NCI-H524 treated with DMSO at 0.1 percent for 48 hours (cell line): ENCODE measurements around the gene ECE1.
"Not testable (repeated sequence)": the region's sequence is repeated elsewhere in the genome, so short reads cannot be mapped to it uniquely, and the experiment has no call there.

Experiments
- DNase-seq: peaks from one replicate; lab custom pipeline; 2025; lab: John Stamatoyannopoulos, UW

Gene ECE1

DNA sequence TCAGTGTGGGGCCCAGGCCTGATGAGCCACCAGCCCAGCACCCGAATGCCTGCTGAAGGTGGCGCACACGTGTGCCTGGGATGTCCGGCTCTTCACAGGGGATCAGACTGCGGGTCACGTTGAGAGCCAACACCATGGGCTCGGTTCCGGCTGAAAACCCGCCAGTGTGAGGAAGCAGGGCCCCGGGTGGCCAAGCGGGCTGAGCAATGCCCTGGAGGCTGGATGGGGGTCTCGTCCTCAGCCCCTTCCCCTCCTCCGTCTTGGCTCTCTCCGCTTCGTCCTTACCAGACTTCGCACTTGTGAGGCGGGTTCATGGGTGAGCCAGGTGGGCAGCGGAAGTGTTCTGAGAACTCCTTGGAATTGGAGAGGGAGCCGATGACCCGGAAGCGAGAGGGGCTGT lies 70.6 kb downstream of the ECE1 start:
- DNase-seq = no peak

DNA sequence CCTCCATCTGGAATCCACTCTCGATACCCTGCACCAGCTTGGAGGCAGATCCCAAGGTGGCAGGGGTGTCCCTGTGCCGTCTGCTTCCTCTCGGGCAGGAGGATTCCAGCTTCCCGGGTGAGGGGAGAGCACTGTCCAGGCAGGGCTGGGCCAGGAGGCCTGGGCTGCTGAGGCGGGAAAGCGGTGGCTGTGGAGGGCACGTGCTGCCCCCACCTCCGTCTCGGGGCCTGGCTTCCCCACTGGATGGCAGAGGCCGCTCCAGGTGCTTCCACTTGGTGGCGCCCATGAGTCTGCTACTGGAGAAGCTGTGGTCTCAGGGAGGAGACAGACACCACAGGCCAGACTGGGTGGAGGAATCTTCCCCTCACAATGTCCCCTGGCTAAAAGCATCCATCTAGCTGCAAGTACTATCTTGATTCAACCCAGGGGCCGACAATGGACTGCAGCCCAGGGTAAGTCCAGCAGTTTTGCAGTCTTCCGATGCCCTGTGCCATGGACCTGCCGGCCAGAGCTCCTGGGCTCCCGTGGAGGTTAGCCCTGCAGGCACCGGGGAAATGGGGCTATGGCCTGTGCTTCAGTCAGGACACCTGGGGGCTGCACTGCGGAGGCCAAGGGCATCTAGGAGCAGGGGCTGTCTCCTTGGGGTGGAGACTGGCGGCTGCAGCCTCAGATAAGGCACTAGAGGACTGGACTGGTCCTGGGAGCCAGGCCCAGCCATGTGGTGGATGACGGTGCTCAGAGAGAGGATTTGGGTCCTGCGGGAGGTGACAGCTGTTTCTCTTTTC lies 72.3 kb downstream of the ECE1 start:
- no peak for DNase-seq

DNA sequence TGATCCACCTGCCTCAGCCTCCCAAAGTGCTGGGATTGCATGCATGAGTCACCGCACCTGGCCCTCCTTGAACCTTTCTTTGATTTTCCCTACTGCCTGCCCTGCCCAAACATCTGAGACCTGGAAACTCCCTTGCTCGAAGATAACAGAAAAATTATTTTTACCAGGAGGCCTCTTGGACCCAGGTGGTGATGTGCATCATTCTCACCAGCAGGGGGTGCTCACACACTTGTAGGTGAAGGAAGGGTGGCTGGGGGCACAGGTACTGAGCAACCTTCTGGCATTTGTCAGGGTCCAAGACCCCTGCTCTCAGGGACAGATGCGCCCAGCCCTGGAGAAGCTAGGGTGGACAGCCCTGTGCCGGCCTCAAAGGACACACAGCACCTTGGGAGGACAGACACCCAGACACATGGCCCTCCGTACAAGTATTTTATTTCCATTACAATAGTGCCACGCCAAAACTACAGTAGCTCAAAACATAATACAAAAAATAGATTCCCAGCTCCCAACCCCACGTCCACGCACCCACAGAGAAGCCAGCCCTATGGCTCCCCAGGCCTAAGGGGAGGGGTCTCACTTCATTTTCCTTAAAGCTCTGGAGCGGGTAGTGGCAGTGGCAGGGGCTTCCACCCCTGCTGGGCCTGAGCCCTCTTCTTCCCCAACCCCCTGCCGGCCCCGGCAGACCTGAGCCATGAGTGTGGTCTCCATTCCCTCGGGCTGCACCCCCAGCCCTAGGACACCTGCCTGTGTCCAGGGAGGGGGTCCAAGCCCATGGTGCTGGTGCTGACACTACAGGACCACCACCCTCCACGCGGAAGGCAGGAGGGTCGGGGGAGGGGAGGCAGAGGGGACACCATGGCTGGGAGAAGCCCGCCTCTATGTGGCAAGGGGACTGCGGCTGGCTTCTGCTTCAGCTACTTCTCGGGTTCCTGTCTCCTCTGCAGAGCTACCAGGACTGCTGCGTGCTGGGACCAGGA lies 73.1 kb downstream of the ECE1 start:
- no peak for DNase-seq

DNA sequence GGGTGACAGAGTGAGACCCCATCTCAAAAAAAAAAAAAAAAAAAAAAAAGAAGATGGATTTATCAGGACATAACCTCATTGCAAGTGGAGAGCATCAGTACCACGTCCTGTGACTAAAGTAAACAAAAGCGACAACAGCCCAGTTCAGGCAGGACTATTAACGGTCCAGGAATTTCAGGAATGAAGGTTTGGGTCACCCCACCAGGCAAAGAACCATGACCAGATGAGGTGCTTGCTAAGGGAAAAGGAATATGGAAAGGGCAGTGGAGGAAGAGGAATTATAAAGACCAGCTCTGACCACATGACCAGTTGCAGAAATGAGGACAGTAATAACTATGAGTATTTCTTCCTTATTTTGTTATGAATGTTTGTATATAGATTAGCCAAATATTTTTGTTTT lies 78.1 kb downstream of the ECE1 start:
- DNase-seq = no peak

DNA sequence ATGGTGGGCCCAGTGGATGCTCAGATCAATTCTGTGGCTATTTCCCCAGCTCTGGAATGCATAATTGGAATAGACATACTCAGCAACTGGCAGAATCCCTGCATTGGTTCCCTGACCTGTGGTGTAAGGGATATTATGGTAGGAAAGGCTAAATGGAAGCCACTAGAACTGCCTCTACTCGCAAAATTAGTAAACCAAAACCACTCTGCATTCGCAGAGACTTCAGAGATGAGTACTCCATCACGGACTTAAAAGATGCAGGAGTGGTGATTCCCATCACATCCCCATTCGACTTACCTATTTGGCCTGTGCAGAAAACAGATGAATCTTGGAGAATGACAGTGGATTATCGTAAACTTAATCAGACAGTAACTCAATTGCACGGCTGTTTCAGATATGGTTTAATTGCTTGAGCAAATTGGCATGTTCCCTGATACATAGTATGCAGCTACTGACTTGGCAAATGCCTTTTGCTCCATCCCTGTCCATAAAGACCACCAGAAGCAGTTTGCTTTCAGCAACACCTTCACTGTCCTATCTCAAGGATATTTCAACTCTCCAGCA lies 82.0 kb downstream of the ECE1 start:
- not testable (repeated sequence) for DNase-seq

DNA sequence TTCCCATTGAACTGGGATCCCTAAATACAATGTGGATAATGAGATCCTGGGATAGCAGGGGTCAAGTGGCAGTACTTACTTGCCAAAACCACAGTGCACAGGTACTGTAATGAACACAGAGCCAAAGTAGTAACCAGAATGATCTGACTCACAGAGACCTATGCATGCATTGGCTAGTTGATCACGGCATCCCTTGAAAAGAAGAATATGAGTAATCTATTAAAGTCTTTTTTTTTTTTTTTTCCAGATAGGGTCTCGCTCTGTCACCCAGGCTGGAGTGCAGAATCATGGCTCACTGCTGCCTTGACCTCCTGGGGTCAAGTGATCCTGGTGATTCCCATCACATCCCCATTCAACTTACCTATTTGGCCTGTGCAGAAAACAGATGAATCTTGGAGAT lies 84.1 kb downstream of the ECE1 start:
- DNase-seq = no peak

DNA sequence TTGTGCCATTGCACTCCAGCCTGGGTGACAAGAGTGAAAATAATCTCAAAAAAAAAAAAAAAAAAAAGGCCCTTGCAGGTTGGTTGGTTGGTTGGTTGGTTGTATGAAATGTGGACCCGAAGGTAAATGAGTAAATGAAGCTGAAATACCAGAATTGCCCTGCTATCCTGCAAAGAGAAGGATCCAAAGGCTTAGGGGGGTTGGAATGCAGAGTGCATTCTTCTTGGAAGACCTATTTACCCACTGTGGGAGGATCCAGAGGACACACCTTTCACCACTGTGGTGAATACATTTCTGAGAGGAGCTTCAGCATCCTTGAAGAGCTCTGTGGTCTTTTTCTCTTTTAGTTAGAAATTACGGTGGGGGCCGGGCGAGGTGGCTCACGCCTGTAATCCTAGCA lies 84.8 kb downstream of the ECE1 start:
- DNase-seq = no peak

DNA sequence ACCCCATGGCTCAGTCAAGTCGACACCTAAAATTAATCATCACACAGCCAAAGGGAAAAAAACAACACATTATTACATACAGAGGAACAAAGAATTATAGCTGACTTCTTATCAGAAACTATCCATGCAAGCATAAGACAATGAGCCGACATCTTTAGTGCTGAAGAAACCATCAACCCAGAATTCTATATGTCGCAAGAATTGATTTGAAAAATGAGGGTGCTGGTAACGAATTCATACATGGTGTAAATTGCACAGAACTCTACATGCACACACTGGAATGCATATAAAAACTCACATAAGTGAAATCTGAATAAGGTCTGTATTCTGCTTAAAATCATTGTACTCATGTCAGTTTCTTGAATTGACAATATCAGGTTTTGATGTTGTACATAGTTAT lies 88.6 kb downstream of the ECE1 start:
- no peak for DNase-seq

DNA sequence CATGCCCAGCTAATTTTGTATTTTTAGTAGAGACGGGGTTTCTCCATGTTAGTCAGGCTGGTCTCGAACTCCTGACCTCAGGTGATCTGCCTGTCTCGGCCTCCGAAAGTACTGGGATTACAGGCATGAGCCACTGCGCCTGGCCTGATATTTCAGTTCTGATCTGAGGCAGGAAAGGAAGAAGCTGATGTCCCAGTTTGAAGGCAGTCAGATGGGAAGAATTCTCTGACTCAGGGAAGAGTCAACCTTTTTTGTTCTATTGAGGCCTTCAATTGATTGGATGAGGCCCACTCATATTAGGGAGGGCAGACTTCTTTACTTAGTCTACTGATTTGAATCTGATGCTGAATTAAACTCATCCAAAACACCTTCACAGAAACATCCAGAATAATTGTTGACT lies 89.0 kb downstream of the ECE1 start:
- not testable (repeated sequence) for DNase-seq

DNA sequence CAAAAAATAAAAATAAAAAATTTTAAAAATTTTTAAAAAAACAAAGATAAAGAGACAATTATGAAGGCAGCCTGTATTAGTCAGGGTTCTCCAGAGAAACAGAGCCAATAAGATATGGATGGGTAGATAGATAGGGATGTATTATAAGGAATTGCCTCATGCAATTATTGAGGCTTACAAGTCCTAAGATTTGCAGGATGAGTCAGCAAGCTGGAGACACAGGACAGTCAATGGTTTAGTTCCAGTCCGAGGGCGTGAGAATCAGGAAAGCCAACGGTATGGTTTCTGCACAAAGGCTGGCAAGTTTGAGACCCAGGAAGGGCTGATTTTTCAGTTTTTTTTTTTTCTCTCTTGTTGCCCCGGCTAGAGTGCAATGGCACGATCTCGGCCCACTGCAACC lies 89.5 kb downstream of the ECE1 start:
- DNase-seq = no peak

DNA sequence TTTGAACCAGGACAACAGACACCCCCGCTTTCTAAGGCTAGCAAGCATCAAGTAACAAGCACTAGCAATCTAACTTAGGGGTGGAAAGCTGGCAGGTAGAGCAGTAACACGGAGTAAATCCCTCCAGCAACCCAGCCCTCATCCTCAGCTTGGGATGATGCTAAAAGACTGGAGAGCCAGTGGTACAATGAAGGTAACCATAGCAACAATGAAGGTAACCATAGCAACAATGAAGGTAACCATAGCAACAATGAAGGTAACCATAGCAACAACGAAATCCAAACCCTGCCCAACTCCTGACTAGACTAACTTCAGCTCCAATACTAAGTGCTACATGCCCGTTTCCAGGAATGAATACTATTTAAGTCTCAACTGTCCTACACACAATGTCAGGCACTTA lies 91.3 kb downstream of the ECE1 start:
- no peak for DNase-seq

DNA sequence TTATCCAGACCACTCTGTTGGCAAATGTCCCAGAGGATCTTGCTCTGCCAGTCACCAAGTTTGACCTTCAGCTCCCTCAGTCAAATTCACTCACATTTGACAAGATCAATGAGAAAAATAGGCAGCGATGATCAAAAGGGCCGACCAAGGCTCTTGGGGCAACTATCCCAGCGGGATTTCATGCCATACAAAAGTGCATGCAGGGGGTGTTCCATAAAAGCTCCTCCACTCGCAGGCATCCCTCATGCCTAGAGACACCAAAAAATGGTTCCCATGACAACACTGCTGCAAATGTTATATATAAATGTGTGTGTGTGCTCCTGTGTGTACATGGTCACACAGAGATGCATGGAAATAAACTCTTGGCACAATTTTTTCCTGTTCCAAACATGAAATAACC lies 97.4 kb downstream of the ECE1 start:
- DNase-seq = no peak

DNA sequence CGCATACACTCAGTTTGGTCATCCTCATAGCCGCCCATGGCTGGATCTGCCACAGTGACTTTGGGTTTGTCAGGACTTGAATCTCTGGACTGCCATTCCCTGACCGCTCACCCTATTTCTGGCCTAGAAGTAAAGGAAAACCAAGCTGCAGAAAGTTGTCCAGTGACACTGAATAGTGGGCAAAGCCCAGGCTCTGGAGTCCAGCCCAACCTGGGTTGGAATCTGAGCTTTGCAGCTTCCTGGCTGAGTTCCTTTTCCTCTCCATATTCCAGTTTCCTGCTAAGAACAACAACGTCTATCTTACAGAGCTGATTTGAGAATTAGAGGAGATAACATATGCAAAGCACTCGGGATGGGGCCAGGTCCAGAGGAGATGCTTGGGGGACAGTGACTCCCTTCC lies 98.0 kb downstream of the ECE1 start:
- DNase-seq = no peak

DNA sequence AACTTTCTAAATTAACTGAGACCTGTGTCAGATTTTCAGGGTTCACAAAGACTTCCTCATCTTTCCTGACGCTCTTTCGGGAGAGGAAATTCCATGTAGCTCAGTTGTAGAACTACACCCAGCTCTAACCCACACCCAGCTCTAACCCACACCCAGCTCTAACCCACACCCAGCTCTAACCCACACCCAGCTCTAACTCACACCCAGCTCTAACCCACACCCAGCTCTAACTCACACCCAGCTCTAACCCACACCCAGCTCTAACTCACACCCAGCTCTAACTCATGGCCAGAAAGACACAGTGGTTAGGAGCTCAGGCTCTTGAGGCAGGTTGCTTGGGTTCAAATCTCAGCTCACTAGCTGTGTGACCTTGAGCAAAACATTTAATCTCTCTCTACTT lies 99.5 kb downstream of the ECE1 start:
- DNase-seq = not testable (repeated sequence)

DNA sequence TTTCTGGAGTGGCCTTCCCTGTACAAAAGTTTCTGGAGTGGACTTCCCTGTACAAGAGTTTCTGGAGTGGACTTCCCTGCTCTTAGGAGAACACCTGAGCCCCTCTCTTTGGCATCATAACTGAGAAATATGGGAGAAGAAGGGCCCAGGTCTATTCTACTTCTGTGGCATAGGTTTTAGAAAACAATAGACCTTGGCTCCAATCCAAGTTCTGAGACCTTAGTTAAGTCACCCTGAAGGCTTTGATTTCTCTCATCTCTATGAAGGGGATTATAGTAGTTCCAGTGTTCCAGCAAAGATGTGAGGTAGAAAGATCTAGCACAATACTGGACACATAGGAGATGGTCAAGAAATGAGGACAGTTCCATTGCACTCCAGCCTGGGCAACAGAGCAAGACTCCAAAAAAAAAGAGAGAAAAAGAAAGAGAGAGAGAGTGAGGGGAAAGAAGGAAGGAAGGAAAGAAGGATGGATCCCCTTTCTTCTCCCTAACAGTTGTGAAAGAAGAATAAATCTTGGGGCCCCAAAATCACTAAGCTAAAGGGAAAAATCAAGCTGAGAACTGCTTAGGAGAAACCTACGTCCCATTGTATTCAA lies 100.3 kb downstream of the ECE1 start:
- no peak for DNase-seq

DNA sequence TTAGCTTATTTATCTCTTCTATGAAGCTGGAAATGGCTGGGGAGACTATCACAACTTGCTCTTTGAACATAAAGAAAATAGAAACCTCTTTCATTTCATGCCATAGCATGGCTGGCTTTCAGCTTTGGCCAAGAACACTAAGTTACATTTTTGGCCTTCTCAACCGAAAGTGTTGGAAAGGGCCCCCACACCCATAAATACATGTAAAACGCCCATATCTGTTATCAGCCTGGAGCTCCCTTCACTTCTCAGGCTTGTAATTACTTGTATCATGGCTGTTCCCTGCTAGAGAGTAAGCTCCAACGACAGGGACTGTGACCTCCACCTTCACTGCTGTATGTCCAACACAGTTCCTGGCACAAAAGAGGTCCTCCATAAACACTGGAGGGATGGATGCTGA lies 100.8 kb downstream of the ECE1 start:
- DNase-seq = no peak

DNA sequence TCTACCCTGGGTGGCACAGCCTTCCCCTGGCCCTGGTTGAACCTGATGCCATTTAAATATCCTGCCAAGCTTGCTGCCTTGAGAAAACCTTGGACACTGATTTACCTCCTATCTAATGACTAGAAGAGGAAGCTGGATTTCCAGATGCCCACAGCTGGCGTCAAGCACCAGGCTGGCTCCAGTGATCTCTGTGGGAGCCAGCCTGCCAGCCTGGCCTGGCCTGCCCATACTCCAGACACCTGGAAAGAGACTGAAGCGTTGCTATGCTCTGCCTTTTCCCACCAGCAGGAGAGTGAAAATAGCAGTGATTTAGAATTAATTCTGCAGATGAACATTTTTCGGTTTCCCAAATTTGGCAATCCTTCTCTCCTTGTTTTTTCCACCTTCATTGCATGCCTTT lies 102.0 kb downstream of the ECE1 start:
- DNase-seq = no peak

DNA sequence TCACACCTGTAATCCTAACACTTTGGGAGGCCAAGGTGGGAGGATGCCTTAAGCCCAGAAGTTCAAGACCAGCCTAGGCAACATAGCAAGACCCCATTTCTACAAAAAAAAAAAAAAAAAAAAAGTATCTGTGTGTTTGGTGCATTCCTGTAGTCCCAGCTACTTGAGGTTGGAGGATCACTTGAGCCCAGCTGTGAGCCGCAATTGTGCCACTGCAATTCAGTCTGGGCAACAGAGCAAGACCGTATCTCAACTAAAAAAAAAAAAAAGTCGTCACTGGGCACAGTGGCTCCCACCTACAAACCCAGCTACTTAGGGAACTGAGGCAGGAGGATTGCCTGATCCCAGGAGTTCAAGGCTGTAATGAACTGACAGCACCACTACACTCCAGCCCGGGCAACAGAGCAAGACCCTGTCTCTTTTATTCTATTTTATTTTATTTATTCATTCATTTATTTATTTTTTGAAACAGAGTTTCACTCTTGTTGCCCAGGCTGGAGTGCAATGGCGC lies 105.0 kb downstream of the ECE1 start:
- DNase-seq = no peak

DNA sequence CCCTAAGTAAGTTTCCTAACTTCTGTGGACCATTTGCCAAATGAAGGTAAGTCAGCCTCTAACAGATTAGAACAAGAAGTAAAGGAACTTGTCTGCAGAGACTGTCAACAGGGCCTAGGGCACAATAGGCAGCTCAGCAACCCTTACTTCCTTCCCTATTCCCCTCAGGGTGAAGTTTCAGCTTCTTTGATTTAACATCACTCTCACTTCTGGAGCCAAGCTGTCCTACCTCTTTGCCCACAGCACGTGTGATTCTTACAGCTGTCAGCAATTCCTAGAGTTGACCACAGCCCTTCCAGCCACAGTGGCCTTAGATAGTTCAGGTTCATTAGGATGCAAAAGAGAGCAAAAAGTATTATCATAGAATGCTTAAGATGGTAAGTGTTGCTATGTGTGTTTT lies 106.0 kb downstream of the ECE1 start:
- DNase-seq = no peak

DNA sequence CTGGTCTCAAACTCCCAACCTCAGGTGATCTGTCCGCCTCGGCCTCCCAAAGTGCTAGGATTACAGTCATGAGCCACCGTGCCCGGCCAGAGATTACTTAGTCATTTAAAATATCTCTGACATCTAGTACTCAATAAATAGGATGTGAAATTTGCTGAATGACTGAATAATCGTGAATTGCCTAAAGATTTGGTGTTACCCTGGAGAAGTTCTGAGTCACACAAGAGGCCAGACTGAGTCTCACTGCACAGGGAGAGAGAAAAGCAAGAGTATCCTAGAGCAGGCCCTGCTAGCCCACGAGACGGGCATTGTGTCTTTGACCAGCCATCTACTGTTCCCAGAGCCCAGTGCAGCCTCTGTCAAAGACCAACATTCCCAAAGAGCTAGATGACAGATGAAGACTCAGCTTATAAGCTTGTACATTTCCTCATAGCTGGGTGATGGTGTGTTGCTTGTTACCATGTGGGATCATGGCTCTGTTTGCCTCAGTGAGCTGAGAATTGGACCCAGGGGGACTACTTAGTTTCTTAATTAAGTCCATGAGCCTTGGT lies 108.0 kb downstream of the ECE1 start:
- no peak for DNase-seq

DNA sequence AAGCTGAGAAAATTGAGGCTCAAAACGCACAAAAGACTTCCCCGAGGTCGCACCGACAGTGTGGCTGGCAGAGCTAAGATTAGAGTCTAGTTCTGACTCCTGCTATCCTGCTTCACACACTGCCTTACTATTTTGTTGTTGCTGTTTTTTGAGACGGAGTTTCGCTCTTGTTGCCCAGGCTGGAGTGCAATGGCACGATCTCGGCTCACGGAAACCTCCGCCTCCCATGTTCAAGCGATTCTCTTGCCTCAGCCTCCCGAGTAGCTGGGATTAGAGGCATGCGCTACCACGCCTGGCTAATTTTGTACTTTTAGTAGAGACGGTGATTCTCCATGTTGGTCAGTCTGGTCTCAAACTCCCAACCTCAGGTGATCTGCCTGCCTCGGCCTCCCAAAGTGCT lies 112.0 kb downstream of the ECE1 start:
- not testable (repeated sequence) for DNase-seq
